ENCODE measurements around the gene MDGA2.

- TF ChIP-seq EZH2 (IDR thresholded peaks at IDR 0.05; ENCODE audit: low read length, missing control alignments) (no peak), CTCF (conservative IDR thresholded peaks at IDR 0.05 in 1 of 2, IDR thresholded peaks at IDR 0.05 in 1 of 2; ENCODE audit: low read depth in 1 of 2, low read length in 2 of 2) (no peak)
Observed at GRCh38 chr14:47153746-47154145, 521.7 kb downstream of the MDGA2 start.
